B cell (primary cell): ENCODE data around the gene CASP12. TPM values are rescaled to one million over a fixed set of nuclear protein-coding genes. Genes with fewer than 3 reads are reported as not detected.
A peak's percentile ranks its signal among the peaks of the same experiment; 100 is the strongest.

Experiments
- ATAC-seq: fragments of 200-7000 bp; cut with Tn5 transposase; one replicate; pipeline ENCODE4 v1.10.0; 2021; ENCODE audit warnings: low read depth, mild to moderate bottlenecking, moderate number of reproducible peaks, moderate library complexity
- CTCF ChIA-PET: fragments of 350-600 bp; sonication (Branson Sonifier 250); formaldehyde crosslinking; loops from one replicate; lab custom pipeline; 2021; ENCODE audit warnings: antibody characterized with exemption, inconsistent platforms; lab: Charles Lee
- POLR2A ChIA-PET: fragments of 350-600 bp; sonication (Branson Sonifier 250); formaldehyde crosslinking; loops from one replicate; lab custom pipeline; 2021; ENCODE audit warnings: antibody characterized with exemption; lab: Charles Lee
- DNase-seq: peaks from one replicate; pipeline ENCODE4 v3.0.0; 2013
- H2AFZ ChIP-seq: 2 replicates; pipeline ENCODE4 v1.6.1; 2012; ENCODE audit warnings: mild to moderate bottlenecking, low read depth, low read length; ENCODE audit not compliant: insufficient read depth, poor library complexity, severe bottlenecking
- H3K27ac ChIP-seq, 2 donors: 1 replicate in 1 of 2; 2 replicates in 1 of 2; pipeline ENCODE4 v1.5.1; 2012 to 2013; ENCODE audit warnings: low read length in 2 of 2, mild to moderate bottlenecking in 2 of 2, moderate library complexity in 1 of 2
- H3K27me3 ChIP-seq, 4 experiments: fragments of 200-600 bp in 1 of 4; sonication (generic) in 1 of 4; replicated peaks in 1 of 4; 1 replicate in 2 of 4; 2 replicates in 2 of 4; pipeline versions ENCODE4 v1.6.1 to v1.7.0; 2013 to 2016; ENCODE audit warnings: low read length in 3 of 4, mild to moderate bottlenecking in 2 of 4, mixed read lengths in 1 of 4, moderate library complexity in 1 of 4; ENCODE audit not compliant: insufficient read depth in 4 of 4, control insufficient read depth in 3 of 4; ENCODE audit errors: control extremely low read depth in 1 of 4
- H3K36me3 ChIP-seq, 2 experiments: replicated peaks in 1 of 2; 1 replicate in 1 of 2; 2 replicates in 1 of 2; pipeline versions ENCODE4 v1.6.1 to v1.7.1; 2013; ENCODE audit warnings: low read length in 1 of 2; ENCODE audit not compliant: insufficient read depth in 2 of 2, control insufficient read depth in 1 of 2; ENCODE audit errors: control extremely low read depth in 1 of 2, extremely low read depth in 1 of 2
- H3K4me1 ChIP-seq, 2 donors: fragments of 200-600 bp in 1 of 2; sonication (generic) in 1 of 2; 1 replicate in 1 of 2; 2 replicates in 1 of 2; pipeline versions ENCODE4 v1.5.1 to v1.6.1; 2013 to 2017; ENCODE audit warnings: low read length in 2 of 2; ENCODE audit not compliant: control insufficient read depth in 2 of 2, insufficient read depth in 2 of 2
- H3K4me2 ChIP-seq: replicated peaks from 2 replicates; pipeline ENCODE3; 2012; ENCODE audit warnings: mild to moderate bottlenecking, low read depth, low read length; ENCODE audit not compliant: poor library complexity, severe bottlenecking
- H3K4me3 ChIP-seq, 5 experiments: fragments of 200-600 bp in 1 of 5; sonication (generic) in 1 of 5; 1 replicate in 3 of 5; 2 replicates in 2 of 5; pipeline versions ENCODE4 v1.5.1 to v1.7.0; 2011 to 2016; ENCODE audit warnings: low read length in 4 of 5, mild to moderate bottlenecking in 4 of 5, low read depth in 2 of 5, control low read depth in 1 of 5, moderate library complexity in 1 of 5; ENCODE audit not compliant: insufficient read depth in 1 of 5; ENCODE audit errors: control extremely low read depth in 1 of 5, extremely low read depth in 1 of 5
- H3K79me2 ChIP-seq: fragments of 200-600 bp; sonication (generic); one replicate; pipeline ENCODE4 v1.6.0; 2016; ENCODE audit warnings: low read length; ENCODE audit not compliant: control insufficient read depth, insufficient read depth
- H3K9ac ChIP-seq: fragments of 200-600 bp; sonication (generic); 2 replicates; pipeline ENCODE4 v1.6.1; 2017; ENCODE audit warnings: mild to moderate bottlenecking, low read length, moderate library complexity
- H3K9me3 ChIP-seq, 3 donors: one replicate each; pipeline versions ENCODE4 v1.6.1 to v1.7.1; 2013; ENCODE audit warnings: low read length in 2 of 3; ENCODE audit not compliant: control insufficient read depth in 2 of 3, insufficient read depth in 1 of 3; ENCODE audit errors: control extremely low read depth in 1 of 3
- H4K20me1 ChIP-seq: 2 replicates; pipeline ENCODE4 v1.6.0; 2012; ENCODE audit warnings: mild to moderate bottlenecking, low read length; ENCODE audit not compliant: insufficient read depth, control insufficient read depth, poor library complexity, severe bottlenecking
- H3K27ac Mint-ChIP-seq: one replicate; pipeline ENCODE4 v1.8.0; 2021; ENCODE audit warnings: mixed read lengths
- H3K27me3 Mint-ChIP-seq: one replicate; pipeline ENCODE4 v1.8.0; 2021; ENCODE audit warnings: mixed read lengths
- H3K4me1 Mint-ChIP-seq: one replicate; pipeline ENCODE4 v1.8.0; 2021; ENCODE audit warnings: mixed read lengths
- H3K4me3 Mint-ChIP-seq: one replicate; pipeline ENCODE4 v1.8.0; 2021; ENCODE audit warnings: mixed read lengths
- H3K9me3 Mint-ChIP-seq: one replicate; pipeline ENCODE4 v1.8.0; 2022; ENCODE audit warnings: mixed read lengths; ENCODE audit not compliant: insufficient read depth
- CTCF ChIP-seq: fragments of 200-600 bp; IDR thresholded peaks from one replicate; pipeline ENCODE4 v1.8.0; 2022; ENCODE audit warnings: antibody characterized with exemption, mild to moderate bottlenecking
- EZH2 ChIP-seq: IDR thresholded peaks from 2 replicates; pipeline ENCODE4 v1.6.1; 2012; ENCODE audit warnings: borderline replicate concordance, low read depth, mild to moderate bottlenecking, moderate library complexity, low read length; ENCODE audit not compliant: insufficient read depth, poor library complexity, severe bottlenecking
- WGBS: methylation state at CpG from one replicate; pipeline ENCODE4 v1.1.5; 2013; ENCODE audit warnings: missing lambda C conversion rate; ENCODE audit not compliant: insufficient coverage; 5-methylcytosine and 5-hydroxymethylcytosine counted together
- intact Hi-C: fragments of 100-400 bp; cut with micrococcal nuclease; formaldehyde crosslinking; loops from one replicate; pipeline ENCODE4 v1.10.0; 2022
- polyA plus RNA-seq: library from polyadenylated mRNA; depleted of rRNA; stranded (reverse); fragments of >200 nt; gene quantifications from 2 replicates; pipeline ENCODE4 v1.2.3, GENCODE V29; 2012
- total RNA-seq, 2 donors: library from RNA; stranded (reverse); fragments of 120-200 nt in 1 of 2; gene quantifications; 1 replicate in 1 of 2; 2 replicates in 1 of 2; pipeline versions ENCODE4 v1.2.3 to v1.2.4, GENCODE V29; 2013 to 2022

CASP12 gene
- total and polyA plus RNA-seq, 2 donors (not counting 1 experiment from before 2014, with no cell fraction given) = 0.09 TPM; not detected in 1

- Mint-ChIP-seq H3K9me3 (no peaks in the 10 kb centered on the region), H3K27me3 (no peaks in the 10 kb centered on the region), H3K27ac (no peak overlapping the region), H3K4me3 (no peak overlapping the region), H3K4me1 (peaks cover 32% of the 10 kb centered on the region)
- Histone ChIP-seq H3K9me3 (no peaks in the 10 kb centered on the region), H4K20me1 (no peaks in the 10 kb centered on the region), H2AFZ (no peak overlapping the region), H3K27ac (no peak overlapping the region), H3K79me2 (peaks cover 45% of the 10 kb centered on the region), H3K4me3 (no peak overlapping the region), H3K36me3 (no peaks in the 10 kb centered on the region), H3K27me3 (no peaks in the 10 kb centered on the region), H3K4me2 (no peak overlapping the region), H3K4me1 (peaks cover 11 to 36% of the 10 kb centered on the region in 2 donors), H3K9ac (no peak overlapping the region)
- ChIA-PET POLR2A (no interaction called here), CTCF (no interaction called here)
- no CpG with 5 or more reads among the region's 3 CpGs for WGBS
- no peak for ATAC-seq
- intact Hi-C loops = loop anchor here (10.0 kb wide), 1 partner anchor 57 kb away; no protein-coding TSS in a partner anchor
- no peak for DNase-seq
- TF ChIP-seq CTCF (no peak), EZH2 (no peak)
Observed at GRCh38 chr11:104912102-104912501, 13.8 kb upstream of the CASP12 start.

GRCh38 chr11:104908186-104908531 is 9.9 kb upstream of the CASP12 start:
- ChIA-PET CTCF (no interaction called here), POLR2A (no interaction called here)
- Histone ChIP-seq H3K79me2 (peaks cover 32% of the 10 kb centered on the region), H3K27me3 (no peaks in the 10 kb centered on the region), H3K4me1 (peaks cover 0 to 13% of the 10 kb centered on the region in 2 donors), H3K27ac (no peak overlapping the region), H3K4me2 (peak overlapping the region; percentile 11), H4K20me1 (no peaks in the 10 kb centered on the region), H3K9me3 (no peaks in the 10 kb centered on the region), H3K36me3 (no peaks in the 10 kb centered on the region), H3K4me3 (no peak overlapping the region), H2AFZ (peak overlapping the region; percentile 53), H3K9ac (peak overlapping the region; percentile 21)
- WGBS = 81% methylated on average over 2 of the region's 3 CpGs
- H3K27me3 Mint-ChIP-seq = no peaks in the 10 kb centered on the region
- no peak for DNase-seq
- H3K4me1 Mint-ChIP-seq = peaks cover 9% of the 10 kb centered on the region
- no peak for ATAC-seq
- no peaks in the 10 kb centered on the region for H3K9me3 Mint-ChIP-seq
- intact Hi-C loops = no loop called here
- H3K27ac Mint-ChIP-seq = no peak overlapping the region
- no peak overlapping the region for H3K4me3 Mint-ChIP-seq
- TF ChIP-seq CTCF (no peak), EZH2 (no peak)
